GM12872 (cell line): Measurements from ENCODE around the gene LRCH1.

Experiments used
- CTCF ChIP-seq: IDR thresholded peaks from 3 replicates; pipeline ENCODE4 v1.5.1; 2011; ENCODE audit warnings: low read depth, mild to moderate bottlenecking, low read length, moderate library complexity; ENCODE audit not compliant: insufficient read depth

The LRCH1 gene

GRCh38 chr13:46632176-46632575 is 79.2 kb downstream of the LRCH1 start:
- no peak for TF ChIP-seq CTCF

- TF ChIP-seq CTCF: no peak
Observed at GRCh38 chr13:46633416-46633815, 80.4 kb downstream of the LRCH1 start.

- TF ChIP-seq CTCF: no peak
Observed at GRCh38 chr13:46636451-46636850, 83.5 kb downstream of the LRCH1 start.

- TF ChIP-seq CTCF: no peak
Observed at GRCh38 chr13:46637213-46637612, 84.2 kb downstream of the LRCH1 start.

DNA sequence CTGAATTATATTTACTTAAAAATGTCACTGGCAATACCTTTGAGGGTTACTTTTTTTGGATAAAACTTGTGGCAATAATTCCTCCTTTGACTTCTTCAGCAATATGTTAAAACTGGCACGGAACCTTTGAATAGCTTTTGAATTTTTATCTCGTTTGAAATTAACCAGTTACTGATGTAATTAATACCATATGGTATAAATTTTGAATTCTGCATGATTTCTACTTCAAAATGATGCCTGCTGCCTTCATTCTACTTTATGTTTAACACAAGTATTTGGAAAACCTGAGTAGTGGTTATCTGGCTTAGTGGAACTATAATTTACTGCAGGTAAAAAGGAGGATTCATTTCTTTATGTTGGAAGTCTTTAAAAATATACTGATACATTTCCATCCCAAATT is 85.3 kb downstream of the LRCH1 start:
- no peak for TF ChIP-seq CTCF

- no peak for TF ChIP-seq CTCF
Observed at GRCh38 chr13:46639033-46639981, 86.3 kb downstream of the LRCH1 start.

GRCh38 chr13:46640843-46641242 is 87.9 kb downstream of the LRCH1 start:
- no peak for TF ChIP-seq CTCF
